Midbrain (tissue), 1 donor: Measurements from ENCODE around the gene QRICH1.

Experiments
- DNase-seq: peaks from one replicate; lab custom pipeline; 2025; lab: John Stamatoyannopoulos, UW

QRICH1 gene, protein sequence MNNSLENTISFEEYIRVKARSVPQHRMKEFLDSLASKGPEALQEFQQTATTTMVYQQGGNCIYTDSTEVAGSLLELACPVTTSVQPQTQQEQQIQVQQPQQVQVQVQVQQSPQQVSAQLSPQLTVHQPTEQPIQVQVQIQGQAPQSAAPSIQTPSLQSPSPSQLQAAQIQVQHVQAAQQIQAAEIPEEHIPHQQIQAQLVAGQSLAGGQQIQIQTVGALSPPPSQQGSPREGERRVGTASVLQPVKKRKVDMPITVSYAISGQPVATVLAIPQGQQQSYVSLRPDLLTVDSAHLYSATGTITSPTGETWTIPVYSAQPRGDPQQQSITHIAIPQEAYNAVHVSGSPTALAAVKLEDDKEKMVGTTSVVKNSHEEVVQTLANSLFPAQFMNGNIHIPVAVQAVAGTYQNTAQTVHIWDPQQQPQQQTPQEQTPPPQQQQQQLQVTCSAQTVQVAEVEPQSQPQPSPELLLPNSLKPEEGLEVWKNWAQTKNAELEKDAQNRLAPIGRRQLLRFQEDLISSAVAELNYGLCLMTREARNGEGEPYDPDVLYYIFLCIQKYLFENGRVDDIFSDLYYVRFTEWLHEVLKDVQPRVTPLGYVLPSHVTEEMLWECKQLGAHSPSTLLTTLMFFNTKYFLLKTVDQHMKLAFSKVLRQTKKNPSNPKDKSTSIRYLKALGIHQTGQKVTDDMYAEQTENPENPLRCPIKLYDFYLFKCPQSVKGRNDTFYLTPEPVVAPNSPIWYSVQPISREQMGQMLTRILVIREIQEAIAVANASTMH

GRCh38 chr3:49093853-49094767 is at the start of gene QRICH1:
QRICH1 (minus strand) TSS chr3:49094071; CDS start chr3:49077017, 17,054 bp downstream.
- peak; percentile 96 for DNase-seq

GRCh38 chr3:49140080-49140479 is 46.2 kb upstream of the QRICH1 start:
- no peak for DNase-seq

GRCh38 chr3:49135499-49135898 is 41.6 kb upstream of the QRICH1 start:
- no peak for DNase-seq

GRCh38 chr3:49134471-49135265 is 40.8 kb upstream of the QRICH1 start:
- DNase-seq = no peak

GRCh38 chr3:49133226-49133951 is 39.5 kb upstream of the QRICH1 start:
- peak; percentile 78 for DNase-seq

DNA sequence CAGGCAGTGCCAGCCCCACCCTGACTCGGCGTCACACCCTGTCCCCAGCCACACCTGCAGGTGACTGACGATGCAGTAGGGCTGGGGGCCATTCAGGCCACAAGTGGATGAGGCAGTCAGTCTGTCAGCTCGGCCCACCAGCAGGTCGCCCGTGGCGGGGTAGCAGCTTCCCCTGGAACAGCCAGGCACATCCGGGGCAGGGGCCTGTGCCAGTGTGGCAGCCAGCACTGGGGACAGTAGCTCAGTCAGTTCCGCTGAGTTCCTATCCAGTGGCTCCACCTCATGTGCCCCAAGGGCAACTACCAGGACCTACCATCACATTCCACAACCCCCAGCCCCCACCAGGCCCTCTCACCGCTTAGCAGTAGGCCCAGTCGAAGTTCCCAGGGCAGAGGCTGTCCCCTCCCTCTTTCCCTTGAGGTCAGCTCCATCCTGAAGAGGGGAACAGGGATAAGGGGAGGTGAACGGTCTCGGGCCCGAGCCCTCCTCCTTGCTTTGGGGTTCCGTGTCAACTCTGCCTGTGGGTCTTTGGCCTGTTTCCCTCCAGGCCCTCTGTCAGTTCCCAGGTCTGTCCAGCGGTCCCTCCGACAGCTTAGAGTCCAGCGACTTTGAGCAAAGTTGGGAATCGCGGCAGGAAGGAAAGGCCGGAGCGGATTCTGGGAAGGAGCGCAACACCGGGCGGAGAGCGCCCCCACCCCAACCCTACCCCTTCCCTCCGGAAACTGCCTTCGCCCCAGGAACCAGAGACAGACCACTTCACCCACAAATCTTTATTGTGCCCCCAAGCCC is 38.8 kb upstream of the QRICH1 start, which contains the start of gene LAMB2:
LAMB2 (minus strand) TSS at position 614 of the 789 bp plus-strand sequence; CDS start at position 431, 183 bp downstream.
- DNase-seq = peak; percentile 50

GRCh38 chr3:49132073-49132436 is 38.2 kb upstream of the QRICH1 start:
- DNase-seq = no peak

GRCh38 chr3:49131576-49131975 is 37.7 kb upstream of the QRICH1 start:
- DNase-seq = no peak

DNA sequence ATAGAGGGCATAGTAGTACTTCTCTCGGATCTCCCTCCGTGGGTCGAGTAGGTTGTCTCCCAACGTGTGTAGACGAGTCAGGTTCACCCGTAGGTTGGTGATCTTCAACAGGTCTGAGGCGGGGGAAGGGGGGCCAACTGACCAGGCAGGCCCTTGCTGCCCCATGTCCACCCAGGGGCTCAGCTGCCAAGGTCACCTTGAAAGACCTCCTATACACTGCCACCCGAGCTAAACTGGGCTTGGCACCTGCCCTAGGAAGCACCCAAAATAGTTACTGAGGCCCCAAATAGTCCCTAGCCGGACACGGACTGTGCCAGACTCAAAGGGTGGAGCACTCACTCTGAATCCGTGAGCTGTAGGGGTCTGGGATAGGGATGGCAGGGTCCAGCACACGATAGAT is 37.2 kb upstream of the QRICH1 start:
- no peak for DNase-seq

- DNase-seq = no peak
Measured at GRCh38 chr3:49124991-49125670, 31.3 kb upstream of the QRICH1 start.

DNA sequence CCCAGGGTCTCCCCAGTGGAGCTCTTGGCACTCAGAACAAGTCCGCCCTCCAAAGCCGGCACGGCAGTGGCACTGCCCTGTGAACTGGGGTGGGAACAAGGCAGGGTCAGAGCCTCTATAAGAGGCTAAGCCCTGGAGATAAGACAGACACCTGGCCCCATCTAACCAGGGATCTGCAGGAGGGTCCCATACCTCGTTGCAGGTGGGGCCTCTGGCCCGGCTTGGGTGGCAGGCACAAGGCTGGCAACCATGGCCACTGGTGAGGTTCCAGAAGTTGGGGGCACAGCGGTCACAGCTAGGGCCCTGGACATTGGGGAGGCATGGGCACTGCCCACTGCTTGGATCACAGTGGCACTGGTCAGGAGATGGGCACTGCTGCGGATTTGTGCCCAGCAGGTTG is 30.3 kb upstream of the QRICH1 start:
- no peak for DNase-seq

- DNase-seq = no peak
Measured at GRCh38 chr3:49123687-49124086, 29.8 kb upstream of the QRICH1 start.

DNA sequence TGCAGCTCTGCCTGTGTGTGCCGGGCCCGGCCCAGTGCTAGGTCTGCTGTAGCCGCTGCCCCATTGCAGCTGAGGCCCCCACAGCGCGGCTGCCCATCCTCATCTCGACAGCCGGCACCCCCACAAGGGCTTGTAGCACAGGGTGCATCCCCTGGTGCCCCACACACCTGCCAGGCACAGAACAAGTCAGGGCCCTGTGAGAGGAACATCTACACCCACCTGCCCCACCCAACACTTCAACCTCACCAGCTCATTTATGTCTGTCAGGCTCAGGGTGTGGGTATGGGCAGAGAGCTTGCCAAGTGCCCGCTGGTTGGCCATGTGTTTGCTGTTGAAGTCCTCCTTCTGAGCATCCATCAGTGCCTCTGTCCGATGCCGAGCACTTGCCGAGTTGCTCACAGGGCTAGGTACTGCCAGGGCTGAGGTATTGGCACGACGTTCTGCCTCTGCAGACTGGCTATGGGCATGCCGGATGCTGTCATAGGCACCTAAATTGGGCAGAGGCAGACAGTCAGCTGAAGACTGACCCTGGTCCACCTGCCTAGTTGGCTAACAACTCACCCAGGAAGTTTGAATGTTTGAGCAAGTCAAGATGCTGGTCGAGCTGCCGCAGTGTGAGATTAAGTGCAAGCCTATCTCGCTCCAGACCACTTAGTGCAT is 29.1 kb upstream of the QRICH1 start:
- DNase-seq = no peak

- DNase-seq = no peak
Measured at GRCh38 chr3:49122451-49122850, 28.6 kb upstream of the QRICH1 start.

DNA sequence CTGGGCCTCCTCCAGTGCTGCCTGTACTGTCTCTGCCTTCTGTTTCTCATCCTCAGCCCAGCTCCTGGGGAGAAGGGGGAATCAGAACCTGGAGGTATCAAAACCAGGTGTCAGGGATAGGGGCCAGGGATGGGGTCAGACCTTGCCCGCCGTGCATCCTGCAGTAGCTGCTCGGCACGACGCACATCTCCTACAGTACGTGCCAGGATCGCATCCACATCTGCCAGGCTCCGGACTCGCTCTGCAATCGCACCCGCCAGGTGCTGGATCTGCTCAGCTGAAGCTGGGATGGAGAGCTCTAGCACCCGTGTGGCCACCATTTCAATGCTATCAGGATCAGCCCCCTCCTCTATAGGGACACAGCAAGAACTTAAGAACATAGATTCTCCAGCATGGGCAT is 28.2 kb upstream of the QRICH1 start:
- DNase-seq = no peak

- DNase-seq = no peak
Measured at GRCh38 chr3:49121132-49121736, 27.4 kb upstream of the QRICH1 start.

DNA sequence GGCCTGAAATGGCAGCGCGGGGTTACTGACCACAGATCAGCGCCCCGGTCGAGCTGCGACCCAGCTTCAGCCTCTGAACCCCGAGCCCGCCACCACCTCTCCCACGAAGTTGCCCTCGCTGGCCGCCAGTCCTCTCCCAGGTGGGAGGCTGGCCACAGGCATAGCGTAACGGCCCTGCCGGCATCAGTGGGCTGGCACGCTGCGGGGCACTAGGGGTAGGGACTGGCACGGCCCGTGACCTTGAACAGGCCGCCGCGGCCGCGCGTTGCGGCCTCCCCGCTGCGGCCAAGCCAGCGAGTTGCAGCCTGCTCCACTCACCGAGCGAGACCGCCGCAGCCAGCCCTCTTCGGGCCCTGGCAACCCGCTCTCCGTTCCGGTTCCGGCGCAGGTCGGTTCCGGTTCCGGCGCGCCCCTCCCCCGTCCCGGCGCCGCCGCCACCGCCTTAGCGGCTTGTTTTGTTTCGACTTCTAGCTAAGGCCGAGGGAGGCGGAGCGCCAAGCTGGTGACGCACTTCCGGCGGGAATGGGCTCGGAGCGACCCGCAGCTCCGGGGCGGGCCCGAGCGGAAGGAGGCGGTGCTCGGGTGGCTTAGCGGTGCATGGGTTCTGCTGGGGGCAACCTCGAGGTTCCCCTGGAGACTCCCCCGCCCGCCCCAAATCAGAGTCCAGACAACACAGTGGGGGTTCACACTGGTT is 26.7 kb upstream of the QRICH1 start, which contains the start of gene USP19:
USP19 (minus strand) TSS at position 386 of the 694 bp plus-strand sequence. CDS start 1,678 bp downstream, outside the sequence.
- peak; percentile 97 for DNase-seq
